Measurements from ENCODE around the gene DRD3. TPM values are rescaled to one million over a fixed set of nuclear protein-coding genes. Genes with fewer than 3 reads are reported as not detected.

Gene DRD3
- total and polyA plus RNA-seq, 2 of the 8 experiments (the other 6 are each of a cell fraction or from before 2014, with no cell fraction given) = 0.32 to 1.3 TPM

DNA sequence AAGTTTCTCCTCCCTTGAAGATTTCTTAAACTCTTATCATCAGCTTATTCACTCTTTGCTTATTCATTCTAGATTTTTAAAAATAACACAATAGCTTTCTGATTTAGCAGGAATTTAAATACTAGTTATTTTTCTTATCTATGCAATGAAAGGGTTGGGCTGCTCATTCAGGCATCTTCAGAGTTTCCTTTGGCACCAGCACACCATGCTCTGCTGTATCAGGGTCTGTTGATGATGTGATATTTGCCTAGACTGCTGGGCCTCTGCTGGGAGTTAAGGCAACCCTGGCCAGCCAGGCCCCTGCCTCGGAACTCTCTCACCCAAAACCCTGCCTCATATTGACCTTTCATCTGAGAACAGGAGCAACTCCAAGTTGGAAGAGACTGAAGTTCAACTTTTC is 35.0 kb downstream of the DRD3 start (continued):
- no peak for TF ChIP-seq CHD7 (IDR thresholded peaks at IDR 0.05; ENCODE audit: insufficient replicate concordance, low read length)
- no peak for TF ChIP-seq BRCA1 (IDR thresholded peaks at IDR 0.05; ENCODE audit: low read depth, low read length)
- no peak for TF ChIP-seq BCL11A (IDR thresholded peaks at IDR 0.05; ENCODE audit: low read depth in 2 of 2, low read length in 2 of 2)
- TF ChIP-seq CEBPB (IDR thresholded peaks at IDR 0.05; ENCODE audit: low read depth, low read length) = no peak
- TF ChIP-seq CREB1 (IDR thresholded peaks at IDR 0.05) = no peak
- no peak for TF ChIP-seq SAP30 (IDR thresholded peaks at IDR 0.05; ENCODE audit: insufficient read depth, insufficient replicate concordance, low read length)
- TF ChIP-seq YY1 (IDR thresholded peaks at IDR 0.05; ENCODE audit: low read depth, low read length) = no peak
- no peak for TF ChIP-seq RNF2 (IDR thresholded peaks at IDR 0.05; ENCODE audit: borderline replicate concordance, low read depth, low read length, missing control alignments, poor library complexity, severe bottlenecking)
- no peak for TF ChIP-seq TAF1 (IDR thresholded peaks at IDR 0.05; ENCODE audit: low read depth, low read length)
- TF ChIP-seq, protein P1, sequence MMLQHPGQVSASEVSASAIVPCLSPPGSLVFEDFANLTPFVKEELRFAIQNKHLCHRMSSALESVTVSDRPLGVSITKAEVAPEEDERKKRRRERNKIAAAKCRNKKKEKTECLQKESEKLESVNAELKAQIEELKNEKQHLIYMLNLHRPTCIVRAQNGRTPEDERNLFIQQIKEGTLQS (IDR thresholded peaks at IDR 0.05; ENCODE audit: insufficient read depth, low read depth, low read length) = no peak
- TF ChIP-seq SRF (IDR thresholded peaks at IDR 0.05; ENCODE audit: low read depth, low read length) = no peak
- TF ChIP-seq TCF12 (IDR thresholded peaks at IDR 0.05; ENCODE audit: low read depth, low read length) = no peak
